Activated CD4-positive, alpha-beta T cell treated with anti-CD3 and anti-CD28 coated beads for 36 hours (primary cell): ENCODE results near the gene TARS3. TPM values are rescaled to one million over a fixed set of nuclear protein-coding genes. Genes with fewer than 3 reads are reported as not detected.

Source experiments
- ATAC-seq: fragments of 200-7000 bp; cut with Tn5 transposase; one replicate; pipeline ENCODE4 v1.10.0; 2021; ENCODE audit warnings: mild to moderate bottlenecking, moderate library complexity
- CTCF ChIA-PET: fragments of 350-600 bp; sonication (Branson Sonifier 250); formaldehyde crosslinking; loops from one replicate; lab custom pipeline; 2021; ENCODE audit warnings: antibody characterized with exemption; lab: Charles Lee
- POLR2A ChIA-PET: fragments of 350-600 bp; sonication (Branson Sonifier 250); formaldehyde crosslinking; loops from one replicate; lab custom pipeline; 2021; ENCODE audit warnings: antibody characterized with exemption, inconsistent platforms; lab: Charles Lee
- DNase-seq: peaks from one replicate; pipeline ENCODE4 v3.0.0-alpha.2; 2020
- H3K27ac Mint-ChIP-seq: one replicate; pipeline ENCODE4 v1.8.0; 2021; ENCODE audit warnings: mixed read lengths
- H3K27me3 Mint-ChIP-seq: one replicate; pipeline ENCODE4 v1.8.0; 2021; ENCODE audit warnings: mixed read lengths
- H3K36me3 Mint-ChIP-seq: one replicate; pipeline ENCODE4 v1.8.0; 2021; ENCODE audit warnings: low read depth, mixed read lengths
- H3K4me1 Mint-ChIP-seq: one replicate; pipeline ENCODE4 v1.8.0; 2021; ENCODE audit warnings: mixed read lengths
- H3K4me3 Mint-ChIP-seq: one replicate; pipeline ENCODE4 v1.8.0; 2021; ENCODE audit warnings: mild to moderate bottlenecking, moderate library complexity, mixed read lengths
- H3K9me3 Mint-ChIP-seq: one replicate; pipeline ENCODE4 v1.8.0; 2021; ENCODE audit warnings: low read depth, mixed read lengths
- intact Hi-C, 2 experiments: fragments of 100-400 bp; cut with DNase I in 1 of 2; cut with micrococcal nuclease in 1 of 2; formaldehyde crosslinking; loops; one replicate each; pipeline versions ENCODE4 v1.14.2 to v1.15.1; 2022 to 2024; cut with DNase I, micrococcal nuclease
- total RNA-seq, 2 experiments: library from RNA; stranded (reverse); gene quantifications; one replicate each; pipeline ENCODE4 v1.2.3, GENCODE V29; 2021

TARS3 gene
- total RNA-seq, 2 experiments from 2014 or later, result 9.3 to 10.3 TPM

DNA sequence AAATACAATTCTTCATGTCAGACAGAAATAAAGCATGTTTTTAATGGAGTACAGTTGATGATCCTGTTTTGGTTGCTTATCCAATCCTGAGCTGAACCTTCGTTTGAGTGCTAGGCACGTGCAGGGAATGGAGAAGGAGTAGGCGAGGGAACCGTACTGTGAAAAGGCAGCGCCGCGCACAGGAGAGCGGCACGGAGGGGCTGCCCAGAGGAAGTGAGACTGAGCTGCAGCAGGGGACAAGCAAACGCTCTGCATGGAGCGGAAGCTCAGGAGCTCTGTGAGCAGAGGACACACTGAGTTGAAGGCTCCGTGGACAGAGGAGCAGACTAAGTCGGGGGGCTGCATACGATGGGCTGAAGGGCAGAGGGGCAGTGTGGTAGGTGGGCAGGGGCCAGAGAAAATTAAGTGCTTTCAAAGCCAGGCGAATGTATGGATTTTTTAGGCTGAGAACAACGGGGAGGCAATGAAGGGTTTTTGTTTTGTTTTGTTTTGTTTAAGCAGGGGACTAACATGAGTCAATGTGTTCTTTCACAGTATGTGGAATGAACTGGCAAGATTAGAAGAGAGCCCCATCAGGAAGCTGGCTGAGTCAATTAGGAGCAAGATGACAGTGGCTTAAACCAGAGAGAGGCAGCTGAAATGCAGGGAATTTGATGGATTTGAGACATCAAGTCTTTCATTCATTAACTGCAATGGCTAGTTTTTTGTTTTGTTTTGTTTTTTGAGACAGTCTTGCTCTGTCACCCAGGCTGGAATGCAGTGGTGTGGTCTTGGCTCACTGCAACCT lies 48.3 kb downstream of the TARS3 start:
- ChIA-PET CTCF (interaction anchor here (0.6 kb wide), 1 partner anchor 34 kb away, joined by 3 read pairs; no protein-coding TSS in a partner anchor), POLR2A (no interaction called here)
- peak; percentile 90 for ATAC-seq
- Mint-ChIP-seq H3K36me3 (peaks cover 21% of the 10 kb centered on the region), H3K27me3 (no peaks in the 10 kb centered on the region), H3K4me3 (no peak overlapping the region), H3K4me1 (peaks cover 5% of the 10 kb centered on the region), H3K27ac (peak overlapping the region; percentile 38), H3K9me3 (no peaks in the 10 kb centered on the region)
- DNase-seq, result no peak
- intact Hi-C loops, result no loop called here

DNA sequence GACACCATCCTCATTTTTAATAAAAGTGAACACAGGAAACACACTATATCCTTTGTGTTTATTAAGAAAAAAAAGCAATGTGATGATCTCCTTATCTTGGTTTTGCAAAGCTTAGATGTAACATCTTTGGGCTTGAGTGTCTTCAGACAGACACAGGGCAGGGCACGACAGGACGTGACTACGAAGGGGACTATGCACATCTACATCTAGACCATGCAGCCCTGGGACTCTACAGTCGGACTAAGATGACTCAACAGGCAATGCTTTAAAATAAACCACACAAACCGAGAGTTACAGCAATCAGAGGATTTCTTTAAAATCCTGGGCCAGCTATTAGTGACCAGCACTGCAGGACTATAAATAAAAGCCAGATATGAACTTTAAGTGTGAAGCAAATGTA lies 49.3 kb downstream of the TARS3 start:
- peaks cover 3% of the 10 kb centered on the region for H3K4me1 Mint-ChIP-seq
- no peaks in the 10 kb centered on the region for H3K27me3 Mint-ChIP-seq
- ChIA-PET CTCF (interaction anchor here (1.1 kb wide), 1 partner anchor 34 kb away, joined by 3 read pairs; no protein-coding TSS in a partner anchor), POLR2A (no interaction called here)
- intact Hi-C loops, result no loop called here
- no peak for DNase-seq
- H3K4me3 Mint-ChIP-seq, result no peak overlapping the region
- H3K9me3 Mint-ChIP-seq, result no peaks in the 10 kb centered on the region
- peaks cover 24% of the 10 kb centered on the region for H3K36me3 Mint-ChIP-seq
- H3K27ac Mint-ChIP-seq, result no peak overlapping the region
- ATAC-seq, result no peak

DNA sequence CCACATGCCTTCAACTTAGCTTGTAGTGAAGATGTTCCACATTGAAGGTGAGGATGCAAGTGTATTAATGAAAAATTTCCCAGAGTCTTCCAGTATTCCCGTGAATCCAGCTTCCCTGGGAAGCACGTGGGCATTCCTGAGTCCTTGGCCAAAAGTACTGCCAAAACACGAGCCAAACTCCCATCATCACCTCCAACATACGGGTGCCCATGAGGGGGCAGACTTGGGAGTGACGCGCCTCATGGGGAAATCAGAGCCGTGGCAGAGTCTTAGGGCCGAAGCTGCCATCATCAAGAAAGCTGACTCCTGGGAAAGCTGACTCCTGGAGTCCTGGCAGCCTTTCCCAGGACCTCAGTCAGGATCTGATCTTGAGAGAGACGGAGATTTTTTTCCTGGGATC lies 52.0 kb downstream of the TARS3 start:
- Mint-ChIP-seq H3K27ac (no peak overlapping the region), H3K36me3 (peaks cover 27% of the 10 kb centered on the region), H3K4me3 (no peak overlapping the region), H3K27me3 (no peaks in the 10 kb centered on the region), H3K9me3 (peaks cover 2% of the 10 kb centered on the region), H3K4me1 (peaks cover 3% of the 10 kb centered on the region)
- intact Hi-C loops, result no loop called here
- DNase-seq (no peak), ATAC-seq (no peak)
- ChIA-PET POLR2A (no interaction called here), CTCF (no interaction called here)

DNA sequence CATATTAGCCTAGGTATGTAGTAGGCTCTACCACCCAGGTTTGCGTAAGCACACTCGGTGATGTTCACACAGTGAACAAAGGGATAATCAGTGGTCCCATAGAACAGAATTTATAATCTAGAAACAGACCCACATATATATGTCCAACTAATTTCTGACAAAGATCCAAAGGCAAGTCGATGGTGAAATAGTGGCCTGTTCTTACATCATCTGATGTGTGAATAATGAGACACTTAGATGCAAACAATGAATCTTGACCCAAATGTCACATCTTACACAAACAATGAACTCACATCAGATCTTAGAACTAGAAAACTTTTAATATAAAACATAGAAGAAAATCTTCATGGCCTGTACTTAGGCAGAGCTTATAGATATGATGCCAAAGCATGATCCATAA lies 54.5 kb downstream of the TARS3 start:
- DNase-seq, result no peak
- Mint-ChIP-seq H3K4me1 (no peaks in the 10 kb centered on the region), H3K27ac (no peak overlapping the region), H3K36me3 (peaks cover 28% of the 10 kb centered on the region), H3K4me3 (no peak overlapping the region), H3K9me3 (peaks cover 2% of the 10 kb centered on the region), H3K27me3 (no peaks in the 10 kb centered on the region)
- ATAC-seq, result no peak
- intact Hi-C loops, result loop anchor here in 1 of 2 experiments (5.0 kb wide), 1 partner anchor 38 kb away; no protein-coding TSS in a partner anchor
- POLR2A ChIA-PET, result no interaction called here
- CTCF ChIA-PET, result interaction anchor here (1.6 kb wide), 1 partner anchor 168 kb away, joined by 3 read pairs; no protein-coding TSS in a partner anchor

DNA sequence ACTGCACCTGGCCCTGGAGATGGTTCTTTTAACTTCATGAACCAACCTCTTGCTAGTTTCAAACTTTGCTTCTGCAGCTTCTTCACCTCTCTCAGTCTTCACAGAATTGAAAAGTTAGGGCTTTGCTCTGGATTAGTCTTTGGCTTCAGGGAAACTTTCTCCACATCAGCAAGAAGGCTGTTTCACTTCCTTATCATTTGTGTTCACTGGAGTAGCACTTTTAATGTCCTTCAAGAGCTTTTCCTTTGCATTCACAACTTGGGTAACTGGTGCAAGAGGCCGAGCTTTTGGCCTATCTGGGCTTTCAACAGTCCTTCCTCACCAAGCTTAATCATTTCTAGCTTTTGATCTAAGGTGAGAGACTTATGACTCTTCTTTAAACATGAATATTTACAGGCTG lies 56.4 kb downstream of the TARS3 start:
- H3K9me3 Mint-ChIP-seq, result peaks cover 2% of the 10 kb centered on the region
- POLR2A ChIA-PET, result no interaction called here
- CTCF ChIA-PET, result interaction anchor here (0.9 kb wide), 1 partner anchor 26 kb away, joined by 3 read pairs; no protein-coding TSS in a partner anchor
- ATAC-seq (no peak), DNase-seq (no peak)
- H3K4me1 Mint-ChIP-seq, result peaks cover 4% of the 10 kb centered on the region
- intact Hi-C loops, result loop anchor here in 1 of 2 experiments (5.0 kb wide), 1 partner anchor 39 kb away; no protein-coding TSS in a partner anchor
- H3K4me3 Mint-ChIP-seq, result no peak overlapping the region
- no peak overlapping the region for H3K27ac Mint-ChIP-seq
- H3K27me3 Mint-ChIP-seq, result no peaks in the 10 kb centered on the region
- H3K36me3 Mint-ChIP-seq, result peaks cover 32% of the 10 kb centered on the region

DNA sequence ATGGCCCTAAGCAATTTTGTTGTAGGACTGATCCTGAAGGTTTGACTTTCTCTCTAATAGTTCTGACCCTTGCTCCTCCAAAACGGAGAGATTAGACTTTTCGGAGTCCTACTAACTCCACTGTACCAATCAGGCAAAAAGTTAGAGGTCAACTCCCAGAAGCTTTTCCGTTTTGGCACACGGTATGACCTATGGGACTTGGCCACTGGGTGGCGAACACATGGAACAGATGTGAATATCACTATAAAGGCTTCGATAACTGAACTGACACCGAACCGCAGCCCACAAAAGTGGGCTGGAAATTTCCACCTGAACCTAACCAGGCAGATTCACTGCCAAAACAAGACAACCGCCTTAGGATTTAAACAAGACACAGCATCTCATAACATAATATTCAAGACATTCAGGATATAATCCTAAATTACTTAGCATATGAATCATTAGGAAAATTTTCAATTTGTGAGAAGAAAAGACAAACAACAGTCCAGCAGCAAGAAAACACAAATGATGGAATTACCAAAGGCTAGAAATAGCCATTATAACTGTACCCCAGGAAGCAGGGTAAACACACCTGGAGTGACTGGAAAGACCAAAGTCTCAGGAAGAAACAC lies 59.9 kb downstream of the TARS3 start:
- CTCF ChIA-PET, result interaction anchor here (1.5 kb wide), 1 partner anchor 11 kb away, joined by 4 read pairs; no protein-coding TSS in a partner anchor
- ATAC-seq (peak; percentile 26), DNase-seq (no peak)
- Mint-ChIP-seq H3K4me1 (peaks cover 4% of the 10 kb centered on the region), H3K4me3 (no peak overlapping the region), H3K36me3 (peaks cover 27% of the 10 kb centered on the region), H3K9me3 (peaks cover 2% of the 10 kb centered on the region), H3K27me3 (no peaks in the 10 kb centered on the region), H3K27ac (no peak overlapping the region)
- POLR2A ChIA-PET, result no interaction called here
- intact Hi-C loops, result no loop called here

DNA sequence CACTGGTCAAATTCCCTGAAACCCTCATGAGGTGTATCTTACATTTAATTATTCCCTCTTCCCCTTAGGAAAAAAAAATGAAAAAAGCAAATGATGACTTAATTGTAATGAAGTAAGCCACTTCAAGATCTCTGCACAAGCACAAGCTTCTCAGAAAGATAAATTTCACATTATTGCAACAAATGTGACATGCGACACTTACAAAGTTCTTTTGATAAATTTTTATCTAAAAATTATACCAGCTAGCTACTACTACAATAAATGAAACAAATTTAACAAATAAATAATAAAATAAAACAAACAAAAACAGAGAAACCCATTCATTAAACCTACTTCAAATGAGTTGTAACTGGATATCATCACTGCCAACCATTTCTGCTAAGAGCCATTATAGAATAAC lies 62.1 kb downstream of the TARS3 start:
- POLR2A ChIA-PET, result no interaction called here
- ATAC-seq (no peak), DNase-seq (no peak)
- Mint-ChIP-seq H3K4me3 (no peak overlapping the region), H3K4me1 (peaks cover 4% of the 10 kb centered on the region), H3K27me3 (no peaks in the 10 kb centered on the region), H3K36me3 (peaks cover 15% of the 10 kb centered on the region), H3K27ac (no peak overlapping the region), H3K9me3 (no peaks in the 10 kb centered on the region)
- CTCF ChIA-PET, result no interaction called here
- intact Hi-C loops, result no loop called here

DNA sequence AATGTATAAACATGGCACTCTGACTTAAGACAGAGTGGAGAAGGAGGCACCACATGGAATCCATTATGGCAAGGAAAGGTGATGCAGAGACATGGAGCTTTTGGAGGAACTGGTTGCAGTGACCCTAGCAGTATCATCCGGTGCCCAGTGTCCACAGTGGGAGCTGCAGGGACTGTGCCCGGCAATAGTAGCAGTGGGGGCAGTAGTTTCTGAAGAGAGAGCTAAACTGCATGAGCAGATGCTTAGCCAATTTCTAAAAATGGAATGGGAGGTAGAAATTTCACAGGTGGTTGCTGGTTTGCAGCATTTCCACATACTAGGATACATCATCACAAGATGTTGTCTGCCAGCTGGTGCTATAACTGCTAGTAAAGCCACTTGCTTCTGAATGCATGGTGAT lies 64.3 kb downstream of the TARS3 start:
- Mint-ChIP-seq H3K27ac (no peak overlapping the region), H3K4me1 (peaks cover 4% of the 10 kb centered on the region)

DNA sequence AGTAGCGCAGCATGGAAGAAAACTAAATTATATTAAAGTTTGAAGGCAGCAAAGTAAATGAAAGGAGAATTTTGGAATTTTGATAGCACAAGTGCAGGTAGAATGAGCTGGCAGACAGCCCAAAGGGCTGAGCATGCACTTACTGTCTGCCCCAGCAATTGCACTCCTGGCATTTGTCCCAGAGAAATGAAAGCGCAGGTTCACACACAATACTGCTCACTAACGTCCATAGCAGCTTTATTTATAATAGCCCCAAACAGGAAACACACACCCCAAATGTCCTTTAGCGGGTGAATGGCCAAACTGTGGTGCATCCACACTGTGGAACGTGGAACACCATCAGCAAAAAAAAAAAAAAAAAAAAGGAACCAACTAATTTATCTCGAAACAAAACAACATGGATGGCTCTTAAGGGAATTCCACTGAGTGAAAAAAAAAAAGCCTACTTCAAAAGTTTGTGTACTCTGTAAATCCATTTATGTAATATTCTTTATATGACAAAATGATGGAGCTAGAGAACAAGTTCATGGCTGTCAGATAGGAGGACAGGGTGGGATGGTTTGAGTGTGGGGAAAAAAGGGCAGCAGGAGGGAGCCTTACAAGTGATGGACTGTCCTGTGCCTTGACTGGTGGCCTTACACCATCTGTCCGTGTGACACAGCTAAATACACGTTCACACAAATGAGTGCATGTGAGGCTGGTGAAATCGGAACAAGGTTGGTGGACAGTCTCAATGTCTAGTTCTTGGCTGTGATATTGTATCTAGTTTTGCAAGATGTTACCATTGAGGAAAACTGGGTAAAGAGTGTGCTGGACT lies 66.1 kb downstream of the TARS3 start:
- POLR2A ChIA-PET, result no interaction called here
- H3K4me3 Mint-ChIP-seq, result no peak overlapping the region
- no peaks in the 10 kb centered on the region for H3K9me3 Mint-ChIP-seq
- peaks cover 11% of the 10 kb centered on the region for H3K36me3 Mint-ChIP-seq
- ATAC-seq (no peak), DNase-seq (no peak)
- intact Hi-C loops, result no loop called here
- peaks cover 13% of the 10 kb centered on the region for H3K4me1 Mint-ChIP-seq
- H3K27ac Mint-ChIP-seq, result no peak overlapping the region
- H3K27me3 Mint-ChIP-seq, result no peaks in the 10 kb centered on the region
- CTCF ChIA-PET, result interaction anchor here (0.7 to 2.2 kb wide), 4 partner anchors 9 to 310 kb away, joined by 3 to 10 read pairs (median 4); no protein-coding TSS in a partner anchor

More for the DNA sequence above, 64.3 kb downstream of the TARS3 start:
- H3K27me3 Mint-ChIP-seq, result no peaks in the 10 kb centered on the region
- ATAC-seq (no peak), DNase-seq (no peak)
- CTCF ChIA-PET, result interaction anchor here (0.6 to 1.1 kb wide), 3 partner anchors 18 to 650 kb away, joined by 3 to 6 read pairs (median 3); no protein-coding TSS in a partner anchor
- peaks cover 12% of the 10 kb centered on the region for H3K36me3 Mint-ChIP-seq
- POLR2A ChIA-PET, result no interaction called here
- H3K4me3 Mint-ChIP-seq, result no peak overlapping the region
- intact Hi-C loops, result no loop called here
- no peaks in the 10 kb centered on the region for H3K9me3 Mint-ChIP-seq

DNA sequence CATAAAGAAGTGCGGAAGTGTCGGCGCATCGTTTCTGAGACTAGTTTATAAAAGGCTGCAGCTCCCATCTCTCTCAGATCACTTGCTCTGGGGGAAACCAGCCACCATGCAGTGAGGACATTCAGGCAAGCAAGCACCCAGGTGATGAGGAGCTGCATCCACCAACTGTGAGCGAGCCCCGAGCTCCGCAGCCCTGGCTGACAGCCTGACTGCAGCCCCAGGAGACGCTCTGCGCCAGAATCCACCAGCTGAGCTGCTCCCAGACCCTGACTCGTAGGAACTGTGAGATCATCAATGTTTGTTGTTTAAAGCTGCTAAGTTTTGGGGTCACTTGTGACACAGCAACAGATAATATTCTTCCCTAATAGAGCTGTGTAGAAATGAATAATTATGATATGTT lies 67.1 kb downstream of the TARS3 start:
- no peak for DNase-seq
- CTCF ChIA-PET, result interaction anchor here (0.7 to 2.2 kb wide), 4 partner anchors 10 to 362 kb away, joined by 3 to 10 read pairs (median 4); no protein-coding TSS in a partner anchor
- ATAC-seq, result no peak
- peaks cover 13% of the 10 kb centered on the region for H3K4me1 Mint-ChIP-seq
- POLR2A ChIA-PET, result no interaction called here
- no peak overlapping the region for H3K4me3 Mint-ChIP-seq
- H3K27ac Mint-ChIP-seq, result no peak overlapping the region
- H3K9me3 Mint-ChIP-seq, result no peaks in the 10 kb centered on the region
- peaks cover 13% of the 10 kb centered on the region for H3K36me3 Mint-ChIP-seq
- H3K27me3 Mint-ChIP-seq, result no peaks in the 10 kb centered on the region
- intact Hi-C loops, result no loop called here
